CD4-positive, alpha-beta T cell treated with Interleukin-15 for 4 hours (primary cell): ENCODE results near the gene S1PR2.
"Not testable (repeated sequence)": the region's sequence is repeated elsewhere in the genome, so short reads cannot be mapped to it uniquely, and the experiment has no call there.

Source experiments
- DNase-seq: peaks from one replicate; pipeline ENCODE4 v3.0.0-alpha.2; 2020; ENCODE audit warnings: low spot score

Gene S1PR2

DNA sequence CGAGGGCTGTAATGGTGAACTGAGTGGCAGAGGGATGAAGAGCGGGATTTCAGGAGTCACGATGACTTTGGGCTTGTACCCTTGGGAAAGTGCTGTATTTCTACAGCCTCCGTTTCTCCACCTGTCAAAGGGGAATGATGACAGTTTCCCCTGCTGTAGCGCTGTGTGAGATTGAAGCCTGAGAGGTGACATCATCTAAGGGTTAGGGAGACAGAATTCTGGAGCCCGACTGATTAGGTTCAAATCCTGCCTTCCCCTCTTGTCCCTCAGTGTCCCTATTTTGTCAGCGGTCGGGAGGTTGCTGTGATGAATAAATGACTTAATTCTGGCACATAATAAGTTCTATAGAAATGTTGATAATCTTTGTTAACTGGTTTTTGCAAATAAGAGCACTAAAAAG is 21.6 kb upstream of the S1PR2 start:
- DNase-seq: no peak

DNA sequence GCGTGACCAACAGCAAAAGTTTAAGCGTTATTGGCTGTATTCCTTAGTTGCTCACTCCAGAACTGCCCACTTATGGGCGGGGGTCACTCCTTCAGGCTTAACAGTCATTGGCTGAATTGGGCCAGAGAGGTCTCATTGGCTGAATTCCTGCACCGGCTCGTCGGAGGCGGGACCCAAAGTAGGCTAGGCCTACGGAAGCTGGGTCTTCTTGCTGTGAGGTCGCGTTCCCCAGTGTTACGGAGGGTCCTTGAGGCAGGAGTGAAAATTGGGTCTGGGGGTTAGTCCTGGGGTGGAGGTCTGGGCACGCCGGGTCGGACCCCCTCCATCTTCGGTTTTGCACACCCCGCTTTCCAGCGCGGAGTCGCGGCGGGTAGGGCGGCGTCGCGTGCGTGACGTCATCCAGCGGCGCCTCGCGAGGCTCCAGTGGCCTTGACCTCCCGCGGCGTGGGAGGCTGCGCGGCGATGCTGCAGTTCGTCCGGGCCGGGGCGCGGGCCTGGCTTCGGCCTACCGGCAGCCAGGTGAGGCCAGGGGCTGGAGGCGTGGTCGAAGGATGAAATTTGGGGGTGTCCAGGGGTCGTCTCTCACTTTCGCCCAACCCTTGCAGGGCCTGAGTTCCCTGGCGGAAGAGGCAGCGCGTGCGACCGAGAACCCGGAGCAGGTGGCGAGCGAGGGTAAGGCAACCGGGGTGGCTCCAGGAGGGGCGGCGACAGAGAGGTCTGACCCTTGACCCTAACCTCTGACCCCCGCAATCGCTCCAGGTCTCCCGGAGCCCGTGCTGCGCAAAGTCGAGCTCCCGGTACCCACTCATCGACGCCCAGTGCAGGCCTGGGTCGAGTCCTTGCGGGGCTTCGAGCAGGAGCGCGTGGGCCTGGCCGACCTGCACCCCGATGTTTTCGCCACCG is 20.9 kb upstream of the S1PR2 start, which contains the start of gene MRPL4:
Gene MRPL4, plus strand, starts transcription at position 423 of the 903 bp plus-strand sequence. Its CDS starts 40 bp downstream, at position 463.
- peak; percentile 98 for DNase-seq

DNA sequence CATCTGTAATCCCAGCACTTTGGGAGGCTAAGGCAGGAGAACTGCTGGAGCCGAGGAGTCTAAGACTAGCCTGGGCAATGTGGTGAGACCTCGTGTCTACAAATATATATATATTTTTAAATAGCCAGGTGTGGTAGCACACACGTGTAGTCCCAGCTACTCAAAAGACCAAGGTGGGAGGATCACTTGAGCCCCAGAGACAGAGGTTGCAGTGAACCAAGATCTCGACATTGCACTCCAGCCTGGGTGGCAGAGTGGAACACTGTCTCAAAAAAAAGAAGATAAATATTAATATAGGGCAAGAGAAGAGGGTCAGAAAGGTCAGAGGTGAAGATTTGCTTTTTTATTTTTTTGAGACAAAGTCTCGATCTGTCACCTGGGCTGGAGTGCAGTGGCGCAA is 15.4 kb upstream of the S1PR2 start:
- DNase-seq: no peak

DNA sequence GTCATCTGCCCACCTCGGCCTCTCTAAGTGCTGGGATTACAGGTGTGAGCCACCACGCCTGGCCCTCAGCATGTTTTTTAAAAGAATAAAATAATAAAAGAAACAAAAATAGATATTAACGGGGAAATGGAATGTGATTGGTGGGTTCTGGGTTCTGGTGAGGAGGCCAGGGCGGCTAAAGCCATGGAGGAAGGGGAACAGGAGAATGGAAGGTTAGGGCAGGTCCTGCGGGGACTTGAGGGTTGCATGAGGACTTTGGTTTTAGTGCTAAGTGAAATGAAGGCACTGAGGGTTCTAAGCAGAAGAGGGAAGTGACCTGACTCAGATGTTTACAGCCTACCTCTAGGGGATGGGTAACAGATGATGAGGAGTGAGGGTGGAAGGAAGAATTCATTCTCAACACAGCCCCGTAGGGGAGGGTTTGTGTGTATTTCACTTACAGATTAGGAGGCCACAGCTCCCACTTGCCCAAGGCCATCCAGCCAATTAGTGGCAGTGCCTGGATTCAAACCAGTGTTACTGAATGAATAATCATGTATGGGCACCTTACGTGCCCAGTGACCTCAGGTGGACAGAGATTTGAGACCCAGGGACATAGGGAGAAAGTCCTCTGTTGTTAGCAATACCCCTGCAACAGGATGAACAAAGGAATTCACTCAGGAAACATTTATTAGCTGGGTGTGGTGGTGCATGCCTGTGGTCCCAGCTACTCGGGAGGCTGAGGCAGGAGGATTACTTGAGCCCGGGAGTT is 14.2 kb upstream of the S1PR2 start:
- no peak for DNase-seq

DNA sequence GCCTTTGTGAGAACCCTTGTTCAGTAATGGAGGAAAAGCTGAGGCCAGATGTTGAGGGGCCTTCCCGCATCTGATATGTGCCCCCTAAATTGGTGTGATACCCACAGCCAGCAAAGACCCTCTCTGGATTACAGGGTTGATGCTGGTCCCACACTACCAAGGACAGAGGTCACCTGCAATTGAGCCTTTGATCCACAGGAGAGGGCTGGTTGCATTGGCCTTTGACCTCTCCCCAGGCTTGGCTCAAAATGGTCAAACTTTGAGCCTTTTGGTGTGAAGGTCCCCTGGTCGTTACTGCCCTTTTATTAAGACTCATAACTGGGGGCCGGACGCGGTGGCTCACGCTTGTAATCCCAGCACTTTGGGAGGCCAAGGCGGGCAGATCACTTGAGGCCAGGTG is 12.5 kb upstream of the S1PR2 start:
- DNase-seq: no peak

DNA sequence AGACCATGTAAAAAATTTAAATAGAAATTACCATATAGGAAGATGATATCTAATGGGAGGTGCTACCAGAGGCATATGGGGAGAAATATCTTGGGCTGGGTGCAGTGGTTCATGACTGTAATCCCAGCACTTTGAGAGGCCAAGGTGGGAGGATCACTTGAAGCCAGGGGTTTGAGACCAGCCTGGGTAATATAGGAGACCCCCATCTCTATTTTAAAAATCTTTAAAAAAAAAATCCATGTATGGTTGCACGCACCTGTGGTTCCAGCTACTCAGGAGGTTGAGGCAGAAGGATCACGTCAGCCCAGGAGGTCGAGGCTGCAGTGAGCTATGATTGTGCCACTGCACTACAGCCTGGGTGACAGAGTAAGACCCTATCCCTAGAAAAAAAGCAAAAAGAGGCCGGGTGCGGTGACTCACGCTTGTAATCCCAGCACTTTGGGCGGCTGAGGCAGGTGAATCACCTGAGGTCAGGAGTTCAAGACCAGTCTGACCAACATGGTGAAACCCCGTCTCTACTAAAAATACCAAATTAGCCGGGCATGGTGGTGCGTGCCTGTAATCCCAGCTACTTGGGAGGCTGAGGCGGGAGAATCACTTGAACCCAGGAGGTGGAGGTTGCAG is 10.8 kb upstream of the S1PR2 start:
- DNase-seq: not testable (repeated sequence)

DNA sequence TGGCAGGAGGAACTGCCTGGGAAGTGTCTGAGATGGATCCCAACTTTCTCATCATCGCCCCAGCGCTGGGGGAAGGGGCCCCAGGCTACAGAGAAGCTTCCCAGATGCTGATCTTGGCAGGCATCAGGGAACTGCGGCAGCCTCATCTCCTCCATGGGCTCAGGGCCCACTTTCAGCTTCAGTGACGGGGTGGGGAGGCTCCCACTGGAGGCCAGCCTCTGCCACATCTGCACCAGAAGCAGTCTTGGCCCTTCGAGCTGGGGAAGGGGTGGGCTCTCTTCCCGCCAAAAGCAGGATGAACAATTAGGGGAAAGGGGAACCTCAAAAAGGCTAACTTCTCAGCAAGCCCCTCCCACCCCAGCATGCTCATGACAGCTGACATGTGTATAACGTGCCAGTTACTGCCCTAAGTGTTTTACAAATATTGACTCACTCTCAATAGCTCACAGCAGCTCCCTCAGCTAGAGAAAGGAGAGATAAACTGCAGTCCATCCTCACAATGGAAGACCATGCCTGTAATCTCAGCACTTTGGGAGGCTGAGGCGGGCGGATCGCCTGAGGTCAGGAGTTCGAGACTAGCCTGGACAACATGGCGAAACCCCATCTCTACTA is 7.1 kb upstream of the S1PR2 start:
- DNase-seq: no peak

DNA sequence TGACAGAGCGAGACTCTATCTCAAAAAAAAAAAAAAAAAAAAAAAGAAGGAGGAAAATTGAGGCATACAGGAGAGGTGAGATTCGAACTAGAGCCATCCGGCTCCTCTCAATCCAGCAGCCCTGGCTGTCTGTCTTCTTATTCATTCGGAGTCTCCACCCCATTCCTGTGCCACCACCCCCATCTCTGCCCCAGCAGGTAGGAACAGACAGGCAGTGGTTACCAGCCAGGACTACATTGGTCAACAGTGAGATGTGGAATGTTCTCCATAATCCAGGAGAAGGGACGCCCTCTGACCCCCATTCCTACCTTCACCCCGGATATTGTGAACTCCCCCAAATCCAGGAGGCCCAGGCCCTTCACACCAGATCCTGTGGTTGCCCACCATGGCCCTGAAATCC is 6.6 kb upstream of the S1PR2 start:
- no peak for DNase-seq

DNA sequence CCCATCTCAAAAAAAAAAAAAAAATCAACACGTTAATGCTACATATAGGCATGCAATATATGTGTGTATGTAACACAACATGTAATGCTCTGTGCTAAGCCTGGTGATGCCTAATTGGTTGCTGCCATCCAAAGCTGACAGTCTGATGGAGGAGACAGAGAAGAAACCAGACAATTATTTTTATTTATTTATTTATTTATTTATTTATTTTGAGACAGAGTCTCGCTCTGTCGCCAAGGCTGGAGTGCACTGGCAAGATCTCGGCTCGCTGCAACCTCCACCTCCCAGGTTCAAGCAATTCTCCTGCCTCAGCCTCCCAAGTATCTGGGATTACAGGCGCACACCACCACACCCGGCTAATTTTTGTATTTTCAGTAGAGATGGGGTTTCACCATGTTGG is 4.3 kb upstream of the S1PR2 start:
- DNase-seq: not testable (repeated sequence)

DNA sequence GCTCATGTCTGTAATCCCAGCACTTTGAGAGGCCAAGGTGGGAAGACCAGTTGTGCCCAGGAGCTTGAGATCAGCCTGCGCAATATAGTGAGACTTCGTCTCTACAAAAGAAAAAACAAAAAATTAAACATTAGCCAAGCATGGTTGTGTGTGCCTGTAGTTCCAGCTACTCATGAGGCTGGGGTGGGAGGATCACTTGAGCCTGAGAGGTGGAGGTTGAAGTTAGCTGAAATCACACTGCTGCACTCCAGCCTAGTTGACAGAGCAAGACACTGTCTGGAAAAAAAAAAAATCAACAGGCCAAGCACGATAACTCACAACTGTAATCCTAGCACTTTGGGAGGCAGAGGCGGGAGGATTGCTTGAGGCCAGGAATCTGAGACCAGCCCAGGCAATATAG is 3.9 kb upstream of the S1PR2 start:
- no peak for DNase-seq

DNA sequence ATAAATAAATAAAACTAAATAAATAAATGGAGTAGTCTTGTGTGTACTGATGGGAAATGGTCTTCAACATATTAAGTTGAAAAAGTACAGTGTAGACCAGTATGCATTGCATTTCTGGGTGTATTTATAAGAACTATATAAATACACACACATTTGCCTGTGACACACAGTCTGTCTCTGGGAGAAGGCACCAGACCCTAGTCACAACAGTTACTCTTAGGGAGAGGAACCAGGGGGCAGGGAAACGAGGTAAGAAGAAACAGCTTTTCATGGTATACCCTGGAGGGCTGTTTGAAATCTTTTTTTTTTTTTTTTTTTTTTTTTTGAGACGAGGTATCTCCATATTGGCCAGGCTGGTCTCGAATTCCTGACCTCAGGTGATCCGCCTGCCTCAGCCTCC is 2.8 kb upstream of the S1PR2 start:
- DNase-seq: no peak

DNA sequence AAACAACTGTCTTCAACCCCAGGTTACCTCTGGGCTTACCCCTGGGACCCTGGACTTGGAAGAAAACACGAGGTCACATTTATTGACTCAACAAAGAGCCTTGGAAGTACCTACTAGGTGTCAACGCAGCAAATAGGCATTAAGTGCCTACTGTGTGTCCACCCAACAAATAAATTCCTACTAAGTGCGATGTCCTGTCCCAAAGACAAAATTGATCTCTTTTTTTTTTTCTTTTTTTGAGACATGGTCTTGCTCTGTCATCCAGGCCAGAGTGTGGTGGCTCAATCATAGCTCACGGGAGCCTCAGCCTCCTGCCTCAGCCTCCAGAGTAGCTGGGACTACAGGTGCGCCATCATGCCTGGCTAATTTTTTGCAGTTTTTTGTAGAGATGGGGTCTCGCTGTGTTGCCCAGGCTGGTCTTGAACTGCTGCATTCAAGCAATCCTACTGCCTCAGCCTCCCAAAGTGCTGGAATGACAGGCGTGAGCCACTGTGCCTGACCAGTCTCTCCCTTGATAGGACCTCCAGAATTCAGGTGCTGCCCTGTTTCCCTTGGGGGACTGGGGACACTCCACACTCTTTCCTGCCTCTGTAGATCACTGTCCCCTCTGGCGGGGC is 589 bp upstream of the S1PR2 start:
- no peak for DNase-seq

DNA sequence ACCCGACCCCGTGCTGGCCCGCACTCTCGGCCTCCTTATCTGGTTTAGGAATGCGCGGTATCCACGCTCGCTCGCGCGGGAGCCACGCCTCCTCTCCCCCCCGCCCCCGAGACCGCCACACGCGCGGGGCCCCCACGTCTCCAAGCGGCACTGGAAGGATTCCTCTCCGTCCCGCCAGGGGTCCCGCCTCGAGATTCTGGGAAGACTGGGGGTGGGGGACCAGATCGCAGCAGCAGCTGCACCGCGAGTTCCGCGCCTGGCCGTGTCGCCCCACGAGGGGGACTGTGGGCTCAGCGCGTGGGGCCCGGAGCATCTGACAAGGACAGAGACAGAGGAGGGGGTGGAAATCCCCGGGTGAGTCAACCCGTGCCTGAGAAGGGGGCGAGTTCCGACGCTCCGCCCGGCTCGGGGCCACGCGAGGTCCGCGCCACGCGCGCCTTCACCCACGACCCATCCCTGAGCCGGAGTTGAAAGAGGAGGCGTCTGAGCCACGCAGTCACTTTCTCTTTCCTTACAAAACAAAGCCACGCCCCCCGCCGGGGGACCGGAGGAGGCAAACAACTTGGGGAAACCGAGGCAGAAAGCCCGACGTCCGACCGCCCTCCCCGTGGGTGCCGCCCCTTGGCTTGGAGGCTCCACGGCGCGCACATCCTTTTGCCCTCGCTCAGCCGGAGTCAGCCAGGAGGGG is 814 bp downstream of the S1PR2 start:
- peak; percentile 76 for DNase-seq

DNA sequence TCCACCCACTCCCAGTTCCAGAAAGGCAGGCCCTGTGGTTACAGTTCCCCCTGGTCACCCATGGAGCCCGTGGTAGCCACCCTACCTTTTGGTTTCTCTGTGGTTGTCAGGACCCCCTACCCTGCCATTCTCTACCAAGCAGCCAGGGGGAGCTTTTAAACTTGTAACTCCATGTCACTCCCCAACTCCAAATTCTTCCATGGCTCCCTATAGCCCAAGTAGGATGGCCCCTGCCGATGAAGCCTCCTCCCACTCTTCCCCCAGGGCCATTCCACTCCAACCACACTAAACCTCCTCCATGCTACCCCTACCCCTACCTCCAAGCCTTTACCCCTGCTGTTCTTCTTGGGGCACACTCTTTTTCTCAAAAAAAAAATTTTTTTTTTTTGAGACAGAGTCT is 2.2 kb downstream of the S1PR2 start:
- peak; percentile 53 for DNase-seq

DNA sequence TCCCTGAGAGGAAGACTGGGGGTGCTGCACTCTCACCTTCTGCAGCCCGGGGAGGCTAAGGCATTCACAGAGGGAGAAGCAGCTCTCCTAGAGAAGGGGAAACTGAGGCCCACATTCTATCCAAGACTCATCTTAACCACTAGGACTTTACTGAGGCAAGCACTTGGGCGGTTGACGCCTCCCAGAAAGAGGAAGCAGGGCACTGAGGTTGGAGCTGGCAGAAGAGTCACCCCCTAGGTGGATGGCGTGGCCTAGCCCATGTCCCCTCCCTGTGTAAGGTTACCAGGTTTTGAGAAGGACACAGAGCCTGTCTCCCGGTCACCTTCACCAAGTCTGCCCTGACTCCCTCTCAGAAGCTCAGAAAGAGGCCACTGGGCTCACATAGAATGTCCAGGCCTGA is 2.7 kb downstream of the S1PR2 start:
- DNase-seq: no peak

DNA sequence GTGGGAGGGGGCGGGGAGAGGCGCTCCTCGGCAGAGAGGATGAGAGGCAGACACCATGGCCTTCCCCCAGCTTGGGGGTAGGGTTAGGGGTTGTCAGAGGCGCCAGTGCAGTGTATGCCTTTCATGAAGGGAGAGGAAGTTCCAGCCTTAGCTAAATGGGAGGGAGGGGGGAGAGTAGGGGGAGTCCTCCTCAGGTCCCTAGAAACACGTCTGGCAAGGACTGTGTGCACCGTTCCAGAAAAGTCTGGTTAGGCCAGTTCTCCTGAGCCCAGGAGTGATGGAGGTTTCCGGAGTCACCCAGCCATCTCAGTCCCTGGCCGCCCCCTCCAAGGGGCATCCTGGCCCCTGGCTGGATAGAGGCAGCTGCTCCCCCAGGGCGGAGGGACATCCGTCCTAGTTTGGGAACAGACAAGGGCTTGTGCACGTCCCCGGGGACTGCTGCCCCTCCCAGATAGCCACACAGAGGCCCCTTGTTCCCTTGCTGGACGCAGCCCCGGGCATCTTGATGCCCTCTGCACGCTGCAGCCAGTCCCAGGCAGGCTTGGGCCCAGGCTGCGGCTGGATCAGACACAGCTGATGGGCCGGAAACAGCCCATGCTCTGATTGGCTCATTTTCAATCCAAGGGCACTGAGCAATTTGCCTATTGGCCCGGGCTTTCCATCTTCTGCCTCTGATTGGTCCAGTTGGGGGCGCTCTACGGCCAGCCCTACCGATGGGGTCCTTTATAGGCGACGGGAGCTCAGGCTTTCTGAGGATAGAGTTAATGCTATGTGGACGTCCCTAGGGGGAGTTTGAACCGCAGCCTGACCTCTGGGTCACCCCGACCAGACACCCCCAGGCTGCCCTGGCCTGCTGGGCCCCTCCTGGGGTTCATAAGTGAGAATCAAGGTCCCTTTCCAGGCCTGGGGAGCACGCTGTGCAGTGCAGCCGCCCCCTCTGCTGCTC is 3.8 kb downstream of the S1PR2 start:
- no peak for DNase-seq

DNA sequence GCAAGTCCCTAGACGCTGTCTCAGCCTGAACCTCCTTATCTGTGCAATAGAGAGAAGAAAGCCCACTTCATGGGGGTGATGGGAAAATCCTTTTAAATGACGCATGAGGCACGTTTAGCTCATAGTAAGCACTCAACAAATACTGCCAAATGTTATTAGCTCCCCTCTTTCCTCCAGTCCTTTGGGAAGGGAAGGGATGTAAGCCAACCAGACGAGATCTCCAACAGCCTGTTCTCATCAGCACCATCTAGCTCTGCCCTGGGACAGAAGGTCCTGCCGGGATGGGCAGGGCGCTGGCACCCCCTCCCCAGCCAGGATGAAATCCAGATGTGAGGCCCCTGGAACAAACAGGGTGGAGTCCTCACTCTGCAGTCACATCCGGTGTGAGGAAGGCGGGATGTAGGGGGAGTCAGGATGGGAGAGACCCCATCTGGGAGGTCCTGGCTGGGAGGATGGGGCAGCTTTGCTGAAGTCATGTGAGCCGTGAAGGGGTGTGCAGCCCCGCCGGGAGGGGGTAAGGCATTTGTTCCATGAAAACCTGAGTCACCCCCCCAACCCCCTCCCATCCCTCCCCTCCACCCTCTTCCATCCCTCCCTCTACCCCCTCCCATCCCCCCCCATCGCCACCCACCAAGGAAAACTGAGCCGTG is 4.6 kb downstream of the S1PR2 start:
- no peak for DNase-seq

DNA sequence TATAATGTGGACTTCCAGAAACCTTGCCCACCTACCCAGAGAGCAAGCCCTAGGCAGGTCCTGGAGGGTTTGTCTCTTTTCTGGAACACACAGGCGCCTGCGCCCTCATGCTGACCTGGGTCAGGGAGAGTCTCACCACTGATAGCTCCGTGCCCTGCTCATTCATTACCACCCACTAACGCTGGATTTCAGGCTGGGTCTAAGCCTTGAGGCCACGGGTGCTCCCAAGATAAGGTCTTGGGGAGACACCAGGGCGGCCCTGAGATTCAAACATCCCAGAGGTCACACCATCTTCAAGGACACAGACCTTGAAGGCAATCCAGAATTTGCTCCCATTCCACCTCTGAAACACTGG is 5.1 kb downstream of the S1PR2 start:
- no peak for DNase-seq

DNA sequence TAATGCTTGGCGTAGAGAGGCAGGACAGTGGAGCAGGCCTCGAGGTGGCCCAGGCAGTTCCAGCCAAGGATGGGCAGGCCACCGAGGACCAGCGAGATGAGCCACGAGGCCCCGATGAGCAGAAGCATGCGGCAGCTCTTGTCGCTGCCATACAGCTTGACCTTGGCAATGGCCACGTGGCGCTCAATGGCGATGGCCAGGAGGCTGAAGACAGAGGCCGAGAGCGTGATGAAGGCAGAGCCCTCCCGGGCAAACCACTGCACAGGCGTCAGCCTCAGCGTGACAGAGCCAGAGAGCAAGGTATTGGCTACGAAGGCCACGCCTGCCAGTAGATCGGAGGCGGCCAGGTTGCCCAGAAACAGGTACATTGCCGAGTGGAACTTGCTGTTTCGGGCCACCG is 6.8 kb downstream of the S1PR2 start:
- DNase-seq: no peak
